SK-N-SH (cell line): ENCODE results near the gene C2CD3. TPM values are rescaled to one million over a fixed set of nuclear protein-coding genes. Genes with fewer than 3 reads are reported as not detected.

Experiments used
- CTCF ChIA-PET: fragments of 300-600, 350-600 bp; formaldehyde crosslinking; extraction: SDS; loops from one replicate; lab custom pipeline; 2021; lab: Yijun Ruan, JAX
- POLR2A ChIA-PET: fragments of 350-600 bp; sonication (Branson Sonifier 250); formaldehyde crosslinking; extraction: SDS; loops from one replicate; lab custom pipeline; 2020; ENCODE audit warnings: antibody characterized with exemption, inconsistent platforms; lab: Yijun Ruan, JAX
- DNase-seq: peaks from one replicate; pipeline ENCODE4 v3.0.0; 2012
- H2AFZ ChIP-seq: fragments of 200-600 bp; sonication (generic); 2 replicates; pipeline ENCODE4 v1.8.1; 2016; ENCODE audit warnings: antibody characterized with exemption, mild to moderate bottlenecking, low read depth
- H3F3A ChIP-seq: fragments of 200-600 bp; sonication (generic); replicated peaks from 2 replicates; pipeline ENCODE3; 2016; ENCODE audit warnings: antibody characterized with exemption, mild to moderate bottlenecking; ENCODE audit not compliant: insufficient read depth
- H3K27ac ChIP-seq, 2 experiments: fragments of 200-500 bp in 1 of 2; fragments of 200-600 bp in 1 of 2; sonication (Bioruptor generic) in 1 of 2; sonication (generic), shearing (Covaris generic) in 1 of 2; 2 replicates each; pipeline versions ENCODE4 v1.5.1 to v1.6.1; 2014 to 2016; ENCODE audit warnings: low read depth in 2 of 2, inconsistent platforms in 1 of 2, low read length in 1 of 2, mild to moderate bottlenecking in 1 of 2, mixed read lengths in 1 of 2
- H3K27me3 ChIP-seq: fragments of 200-600 bp; sonication (generic), shearing (Covaris generic); 2 replicates; pipeline ENCODE4 v1.6.1; 2016; ENCODE audit warnings: mixed run types; ENCODE audit not compliant: insufficient read depth
- H3K36me3 ChIP-seq, 2 experiments: fragments of 200-500 bp in 1 of 2; fragments of 200-600 bp in 1 of 2; sonication (Bioruptor generic) in 1 of 2; sonication (generic) in 1 of 2; replicated peaks in 1 of 2; 2 replicates each; pipeline versions ENCODE3 to v1.5.1; 2014 to 2016; ENCODE audit warnings: low read length in 1 of 2, mild to moderate bottlenecking in 1 of 2; ENCODE audit not compliant: insufficient read depth in 2 of 2, control insufficient read depth in 1 of 2
- H3K4me1 ChIP-seq, 2 experiments: fragments of 200-500 bp in 1 of 2; fragments of 200-600 bp in 1 of 2; sonication (Bioruptor generic) in 1 of 2; sonication (generic), shearing (Covaris generic) in 1 of 2; 2 replicates each; pipeline versions ENCODE4 v1.5.1 to v1.6.1; 2014 to 2016; ENCODE audit warnings: low read depth in 1 of 2, low read length in 1 of 2, mixed run types in 1 of 2; ENCODE audit not compliant: insufficient read depth in 2 of 2, control insufficient read depth in 1 of 2
- H3K4me2 ChIP-seq: fragments of 200-600 bp; sonication (generic), shearing (Covaris generic); 2 replicates; pipeline ENCODE4 v1.6.1; 2017; ENCODE audit warnings: mixed run types
- H3K4me3 ChIP-seq, 2 experiments: fragments of 200-500 bp in 1 of 2; fragments of 200-600 bp in 1 of 2; sonication (Bioruptor generic) in 1 of 2; sonication (generic), shearing (Covaris generic) in 1 of 2; 2 replicates each; pipeline versions ENCODE4 v1.5.1 to v1.8.1; 2014 to 2016; ENCODE audit warnings: low read depth in 2 of 2, inconsistent platforms in 1 of 2, low read length in 1 of 2, mild to moderate bottlenecking in 1 of 2, mixed read lengths in 1 of 2, moderate library complexity in 1 of 2
- H3K79me2 ChIP-seq: fragments of 200-600 bp; sonication (generic); 2 replicates; pipeline ENCODE4 v1.8.1; 2017; ENCODE audit warnings: mild to moderate bottlenecking; ENCODE audit not compliant: insufficient read depth
- H3K9ac ChIP-seq: fragments of 200-600 bp; sonication (generic); 2 replicates; pipeline ENCODE4 v1.6.1; 2017; ENCODE audit warnings: mixed run types
- H3K9me2 ChIP-seq: fragments of 200-600 bp; sonication (generic); 2 replicates; pipeline ENCODE4 v1.6.1; 2017; ENCODE audit warnings: mixed run types
- H3K9me3 ChIP-seq: fragments of 200-600 bp; sonication (generic); 2 replicates; pipeline ENCODE4 v1.6.1; 2017; ENCODE audit warnings: mixed run types, mild to moderate bottlenecking, moderate library complexity
- H4K20me1 ChIP-seq: fragments of 200-600 bp; sonication (generic); 2 replicates; pipeline ENCODE4 v1.6.1; 2017; ENCODE audit warnings: mild to moderate bottlenecking, mixed run types; ENCODE audit not compliant: insufficient read depth
- FOXJ3 ChIP-seq: sonication (generic); formaldehyde crosslinking; IDR thresholded peaks from 2 replicates; pipeline ENCODE4 v1.5.1; 2020; ENCODE audit warnings: mild to moderate bottlenecking, missing genetic modification reagents
- GATA2 ChIP-seq: sonication (generic); formaldehyde crosslinking; IDR thresholded peaks from 2 replicates; pipeline ENCODE4 v1.5.0; 2020; ENCODE audit warnings: mild to moderate bottlenecking, missing genetic modification reagents
- IRF3 ChIP-seq: fragments of 150-350 bp; IDR thresholded peaks from 2 replicates; pipeline ENCODE4 v1.6.1; 2016; ENCODE audit warnings: mild to moderate bottlenecking, low read depth, low read length
- JUND ChIP-seq: IDR thresholded peaks from 2 replicates; pipeline ENCODE4 v1.4.0; 2012
- PBX3 ChIP-seq: IDR thresholded peaks from 2 replicates; pipeline ENCODE4; 2012
- RAD21 ChIP-seq: IDR thresholded peaks from 2 replicates; pipeline ENCODE4 v1.6.1; 2012; ENCODE audit warnings: mild to moderate bottlenecking, low read length
- REST ChIP-seq: IDR thresholded peaks from 2 replicates; pipeline ENCODE4 v1.6.1; 2012; ENCODE audit warnings: mild to moderate bottlenecking, low read depth, low read length, moderate library complexity
- RXRA ChIP-seq: IDR thresholded peaks from 2 replicates; pipeline ENCODE4 v1.4.0; 2012; ENCODE audit warnings: low read depth, mild to moderate bottlenecking, borderline replicate concordance
- YY1 ChIP-seq: IDR thresholded peaks from 2 replicates; pipeline ENCODE4 v1.4.0; 2012; ENCODE audit warnings: low read depth, mild to moderate bottlenecking
- WGBS: methylation state at CpG from one replicate; pipeline ENCODE4 v1.1.6; 2017; ENCODE audit warnings: low lambda C conversion rate; 5-methylcytosine and 5-hydroxymethylcytosine counted together
- polyA plus RNA-seq, 3 experiments: library from polyadenylated mRNA; depleted of rRNA; stranded (reverse); fragments of >200 nt; gene quantifications; 2 replicates each; pipeline ENCODE4 v1.2.3, GENCODE V29; 2012

The C2CD3 gene
- polyA plus RNA-seq, 1 of the 3 experiments (the other 2 are of a cell fraction) = 7.0 TPM

GRCh38 chr11:73971175-73971719, 199.6 kb downstream of the C2CD3 start:
- Histone ChIP-seq H4K20me1 (no peaks in the 10 kb centered on the region), H3K9me3 (no peaks in the 10 kb centered on the region), H3K4me1 (peaks cover 0 to 4% of the 10 kb centered on the region in 2 experiments; a peak in 1 of 4 replicates), H3K4me3 (no peak overlapping the region), H3K9me2 (no peaks in the 10 kb centered on the region), H3K27me3 (no peaks in the 10 kb centered on the region), H3F3A (peaks cover 3% of the 10 kb centered on the region), H3K27ac (no peak overlapping the region), H3K4me2 (no peak overlapping the region), H3K36me3 (peaks cover 0 to 9% of the 10 kb centered on the region in 2 experiments), H3K79me2 (no peaks in the 10 kb centered on the region), H3K9ac (no peak overlapping the region), H2AFZ (no peak overlapping the region)
- no peak for DNase-seq
- ChIA-PET CTCF (no interaction called here), POLR2A (interaction anchor here (0.8 to 3.9 kb wide), 2 partner anchors 10 to 11 kb away, joined by 4 to 15 read pairs; partner anchors contain the start of gene UCP2)
- 89% methylated on average over 5 of the region's 6 CpGs for WGBS
- TF ChIP-seq GATA2 (CRISPR knock-in tag) (no peak), YY1 (no peak), PBX3 (no peak), JUND (no peak), IRF3 (no peak), RAD21 (no peak), REST (no peak)

- Histone ChIP-seq H3K4me1 (peaks cover 0 to 4% of the 10 kb centered on the region in 2 experiments; a peak in 1 of 4 replicates), H3K27ac (no peak overlapping the region), H3K9ac (no peak overlapping the region), H3F3A (peaks cover 3% of the 10 kb centered on the region), H3K27me3 (no peaks in the 10 kb centered on the region), H3K79me2 (no peaks in the 10 kb centered on the region), H2AFZ (no peak overlapping the region), H3K9me3 (no peaks in the 10 kb centered on the region), H3K9me2 (no peaks in the 10 kb centered on the region), H3K4me3 (no peak overlapping the region), H3K4me2 (no peak overlapping the region), H3K36me3 (peaks cover 0 to 5% of the 10 kb centered on the region in 2 experiments), H4K20me1 (no peaks in the 10 kb centered on the region)
- DNase-seq = peak; percentile 64
- no peak for TF ChIP-seq YY1
- no peak for TF ChIP-seq JUND
- TF ChIP-seq RXRA = no peak
- no peak for TF ChIP-seq FOXJ3 (CRISPR knock-in tag)
- no peak for TF ChIP-seq IRF3
- no peak for TF ChIP-seq GATA2 (CRISPR knock-in tag)
- 86% methylated on average over 11 of the region's 13 CpGs for WGBS
- CTCF ChIA-PET = no interaction called here
- POLR2A ChIA-PET = interaction anchor here (0.5 to 3.9 kb wide), 3 partner anchors 9 to 23 kb away, joined by 4 to 15 read pairs (median 4); partner anchors contain the start of gene UCP2
Observed at GRCh38 chr11:73969991-73970800, 200.6 kb downstream of the C2CD3 start.
